Endodermal cell (in vitro differentiated cells): Measurements from ENCODE around the gene SMC1B. TPM values are rescaled to one million over a fixed set of nuclear protein-coding genes. Genes with fewer than 3 reads are reported as not detected.

ENCODE experiments used
- total RNA-seq, 2 donors: library from RNA; stranded (reverse); fragmentation: NEBNext Ultra II Directional in 1 of 2; extraction: Animal tissue kit (Norgen Biotek cat#: 25700) in 1 of 2; gene quantifications; 2 replicates in 1 of 2; 3 replicates in 1 of 2; pipeline ENCODE4 v1.2.1, GENCODE V29; 2021

The SMC1B gene
- total RNA-seq, 2 donors from 2014 or later: 0.11 TPM; not detected in 1

Other genes starting within 250 kb of the SMC1B start
- 100 to 1,000 TPM; 101 to 115 TPM for gene NUP50, start 249.7 kb downstream of the SMC1B start, total RNA-seq
- 10 to 100 TPM; 36.2 to 47.8 TPM for gene KIAA0930, start 172.7 kb downstream of the SMC1B start, total RNA-seq
- not detected for gene UPK3A, start 128.7 kb downstream of the SMC1B start, total RNA-seq
- 100 to 1,000 TPM in 1 of 2 donors, 10 to 100 TPM in 1; 46.3 to 143 TPM for gene FAM118A, start 103.7 kb downstream of the SMC1B start, total RNA-seq
- 10 to 100 TPM; 10.6 to 15.2 TPM for gene RIBC2, start 94 bp upstream of the SMC1B start, total RNA-seq
- 100 to 1,000 TPM; 226 to 305 TPM for gene FBLN1, start 89.3 kb upstream of the SMC1B start, total RNA-seq